T-helper 1 cell (primary cell): ENCODE measurements around the gene CABLES2.
A peak's percentile ranks its signal among the peaks of the same experiment; 100 is the strongest.

Experiments
- DNase-seq, 5 donors: peaks; one replicate each; pipeline ENCODE4 v3.0.0-alpha.2; 2012 to 2020

CABLES2 gene

GRCh38 chr20:62417981-62418708, 11.1 kb upstream of the CABLES2 start:
- no peak for DNase-seq

GRCh38 chr20:62416651-62417637, 9.9 kb upstream of the CABLES2 start:
- DNase-seq = no peak

- no peak for DNase-seq
Observed at GRCh38 chr20:62415354-62416111, 8.4 kb upstream of the CABLES2 start.

GRCh38 chr20:62413896-62414481, 6.9 kb upstream of the CABLES2 start:
- DNase-seq = no peak

GRCh38 chr20:62413025-62413570, 6.0 kb upstream of the CABLES2 start:
- DNase-seq = no peak

GRCh38 chr20:62412194-62413024, 5.3 kb upstream of the CABLES2 start:
- no peak for DNase-seq

GRCh38 chr20:62411479-62412193, 4.6 kb upstream of the CABLES2 start:
- DNase-seq = no peak

GRCh38 chr20:62410746-62411478, 3.8 kb upstream of the CABLES2 start:
- DNase-seq = no peak

- peak in 3 of 5 donors; percentile 9 to 21 (median 16) for DNase-seq
Observed at GRCh38 chr20:62409931-62410745, 3.1 kb upstream of the CABLES2 start.

GRCh38 chr20:62409086-62409853, 2.2 kb upstream of the CABLES2 start:
- no peak for DNase-seq

- no peak for DNase-seq
Observed at GRCh38 chr20:62408640-62409039, 1.6 kb upstream of the CABLES2 start.

GRCh38 chr20:62408055-62408454, 970 bp upstream of the CABLES2 start:
- DNase-seq = no peak

GRCh38 chr20:62406635-62407176, 379 bp downstream of the CABLES2 start:
- DNase-seq = no peak

GRCh38 chr20:62405981-62406513, 1.0 kb downstream of the CABLES2 start:
- no peak for DNase-seq

- no peak for DNase-seq
Observed at GRCh38 chr20:62405108-62405980, 1.7 kb downstream of the CABLES2 start.

GRCh38 chr20:62404761-62405107, 2.4 kb downstream of the CABLES2 start:
- DNase-seq = no peak
